HFF-Myc (cell line): ENCODE results near the gene SLBP.

ENCODE experiments used
- DNase-seq: peaks from one replicate; pipeline ENCODE4 v3.0.0-alpha.2; 2011; ENCODE audit warnings: low read depth; ENCODE audit errors: extremely low read depth
- H3K4me3 ChIP-seq: replicated peaks from 2 replicates; pipeline ENCODE4 v1.5.1; 2011; ENCODE audit warnings: low read depth, mild to moderate bottlenecking, control low read depth, low read length
- CTCF ChIP-seq: IDR thresholded peaks from 2 replicates; pipeline ENCODE4 v1.5.1; 2012; ENCODE audit warnings: mild to moderate bottlenecking, low read depth, low read length, control low read depth; ENCODE audit errors: missing control alignments

Gene SLBP

GRCh38 chr4:1669270-1669669, 42.8 kb downstream of the SLBP start:
- H3K4me3 ChIP-seq = no peak overlapping the region
- no peak for TF ChIP-seq CTCF
- no peak for DNase-seq

GRCh38 chr4:1668488-1668840, 43.7 kb downstream of the SLBP start:
- no peak for DNase-seq
- no peak for TF ChIP-seq CTCF
- H3K4me3 ChIP-seq = no peak overlapping the region

GRCh38 chr4:1667273-1667672, 44.8 kb downstream of the SLBP start:
- DNase-seq = no peak
- TF ChIP-seq CTCF = no peak
- H3K4me3 ChIP-seq = no peak overlapping the region

GRCh38 chr4:1666391-1666790, 45.7 kb downstream of the SLBP start:
- no peak for DNase-seq
- no peak for TF ChIP-seq CTCF
- H3K4me3 ChIP-seq = no peak overlapping the region

GRCh38 chr4:1664141-1664540, 48.0 kb downstream of the SLBP start:
- TF ChIP-seq CTCF = no peak
- DNase-seq = no peak
- H3K4me3 ChIP-seq = no peak overlapping the region

- H3K4me3 ChIP-seq = no peak overlapping the region
- DNase-seq = no peak
- TF ChIP-seq CTCF = no peak
Measured at GRCh38 chr4:1663549-1663948, 48.6 kb downstream of the SLBP start.

- no peak overlapping the region for H3K4me3 ChIP-seq
- no peak for DNase-seq
- no peak for TF ChIP-seq CTCF
Measured at GRCh38 chr4:1661695-1662094, 50.4 kb downstream of the SLBP start.
